Measurements from ENCODE around the gene VAX1. TPM values are rescaled to one million over a fixed set of nuclear protein-coding genes. Genes with fewer than 3 reads are reported as not detected.

VAX1 gene
- total and polyA plus RNA-seq, 9 of the 15 experiments (the other 6 are each of a cell fraction or from before 2014, with no cell fraction given), result not detected

DNA sequence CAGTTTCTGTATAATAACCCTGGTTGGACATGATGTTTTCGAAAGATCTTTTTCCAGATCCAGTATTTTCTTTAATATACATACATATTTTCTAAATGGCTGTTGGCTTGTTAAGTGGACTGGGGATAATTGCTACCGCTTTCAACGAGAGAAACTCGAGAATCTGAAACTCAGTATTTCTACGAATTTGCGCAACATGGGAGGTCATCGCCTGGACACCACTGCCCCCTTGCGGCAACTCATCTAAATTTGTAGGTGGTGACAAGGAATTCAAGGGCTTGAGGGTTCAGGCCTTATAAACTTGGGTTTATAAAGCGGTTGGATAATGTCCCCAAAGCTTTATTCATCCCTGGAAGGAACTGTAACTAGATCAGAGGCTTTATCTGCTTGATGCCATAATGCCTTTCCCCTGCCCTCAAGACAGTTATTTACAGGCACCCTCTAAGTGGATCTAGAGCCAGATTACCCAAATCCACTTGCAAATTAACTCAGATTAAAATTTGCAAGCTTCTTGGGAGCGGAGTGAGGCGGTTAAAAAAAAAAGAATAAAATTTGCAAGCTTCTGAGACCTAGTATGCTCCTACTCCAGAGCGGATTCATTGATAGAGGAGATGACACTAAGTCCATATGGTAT is 37.9 kb upstream of the VAX1 start (continued):
- TF ChIP-seq, protein P1, sequence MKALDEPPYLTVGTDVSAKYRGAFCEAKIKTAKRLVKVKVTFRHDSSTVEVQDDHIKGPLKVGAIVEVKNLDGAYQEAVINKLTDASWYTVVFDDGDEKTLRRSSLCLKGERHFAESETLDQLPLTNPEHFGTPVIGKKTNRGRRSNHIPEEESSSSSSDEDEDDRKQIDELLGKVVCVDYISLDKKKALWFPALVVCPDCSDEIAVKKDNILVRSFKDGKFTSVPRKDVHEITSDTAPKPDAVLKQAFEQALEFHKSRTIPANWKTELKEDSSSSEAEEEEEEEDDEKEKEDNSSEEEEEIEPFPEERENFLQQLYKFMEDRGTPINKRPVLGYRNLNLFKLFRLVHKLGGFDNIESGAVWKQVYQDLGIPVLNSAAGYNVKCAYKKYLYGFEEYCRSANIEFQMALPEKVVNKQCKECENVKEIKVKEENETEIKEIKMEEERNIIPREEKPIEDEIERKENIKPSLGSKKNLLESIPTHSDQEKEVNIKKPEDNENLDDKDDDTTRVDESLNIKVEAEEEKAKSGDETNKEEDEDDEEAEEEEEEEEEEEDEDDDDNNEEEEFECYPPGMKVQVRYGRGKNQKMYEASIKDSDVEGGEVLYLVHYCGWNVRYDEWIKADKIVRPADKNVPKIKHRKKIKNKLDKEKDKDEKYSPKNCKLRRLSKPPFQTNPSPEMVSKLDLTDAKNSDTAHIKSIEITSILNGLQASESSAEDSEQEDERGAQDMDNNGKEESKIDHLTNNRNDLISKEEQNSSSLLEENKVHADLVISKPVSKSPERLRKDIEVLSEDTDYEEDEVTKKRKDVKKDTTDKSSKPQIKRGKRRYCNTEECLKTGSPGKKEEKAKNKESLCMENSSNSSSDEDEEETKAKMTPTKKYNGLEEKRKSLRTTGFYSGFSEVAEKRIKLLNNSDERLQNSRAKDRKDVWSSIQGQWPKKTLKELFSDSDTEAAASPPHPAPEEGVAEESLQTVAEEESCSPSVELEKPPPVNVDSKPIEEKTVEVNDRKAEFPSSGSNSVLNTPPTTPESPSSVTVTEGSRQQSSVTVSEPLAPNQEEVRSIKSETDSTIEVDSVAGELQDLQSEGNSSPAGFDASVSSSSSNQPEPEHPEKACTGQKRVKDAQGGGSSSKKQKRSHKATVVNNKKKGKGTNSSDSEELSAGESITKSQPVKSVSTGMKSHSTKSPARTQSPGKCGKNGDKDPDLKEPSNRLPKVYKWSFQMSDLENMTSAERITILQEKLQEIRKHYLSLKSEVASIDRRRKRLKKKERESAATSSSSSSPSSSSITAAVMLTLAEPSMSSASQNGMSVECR (CRISPR knock-in tag; IDR thresholded peaks at IDR 0.05), result no peak
- TF ChIP-seq MLX (CRISPR knock-in tag; conservative IDR thresholded peaks at IDR 0.05) (no peak), OTX1 (CRISPR knock-in tag; IDR thresholded peaks at IDR 0.05) (no peak), ZNF77 (CRISPR knock-in tag; IDR thresholded peaks at IDR 0.05) (no peak), HDAC1 (IDR thresholded peaks at IDR 0.05) (no peak), RAD21 (CRISPR knock-in tag; conservative IDR thresholded peaks at IDR 0.05 in 1 of 2, IDR thresholded peaks at IDR 0.05 in 1 of 2) (peak; percentile 57 to 72), SOX6 (IDR thresholded peaks at IDR 0.05) (no peak), FOXM1 (IDR thresholded peaks at IDR 0.05; ENCODE audit: low read depth) (no peak), FOXM1 (CRISPR knock-in tag; IDR thresholded peaks at IDR 0.05; ENCODE audit: low read depth) (no peak), MECOM (CRISPR knock-in tag; IDR thresholded peaks at IDR 0.05) (no peak)
- TF ChIP-seq, protein P2, sequence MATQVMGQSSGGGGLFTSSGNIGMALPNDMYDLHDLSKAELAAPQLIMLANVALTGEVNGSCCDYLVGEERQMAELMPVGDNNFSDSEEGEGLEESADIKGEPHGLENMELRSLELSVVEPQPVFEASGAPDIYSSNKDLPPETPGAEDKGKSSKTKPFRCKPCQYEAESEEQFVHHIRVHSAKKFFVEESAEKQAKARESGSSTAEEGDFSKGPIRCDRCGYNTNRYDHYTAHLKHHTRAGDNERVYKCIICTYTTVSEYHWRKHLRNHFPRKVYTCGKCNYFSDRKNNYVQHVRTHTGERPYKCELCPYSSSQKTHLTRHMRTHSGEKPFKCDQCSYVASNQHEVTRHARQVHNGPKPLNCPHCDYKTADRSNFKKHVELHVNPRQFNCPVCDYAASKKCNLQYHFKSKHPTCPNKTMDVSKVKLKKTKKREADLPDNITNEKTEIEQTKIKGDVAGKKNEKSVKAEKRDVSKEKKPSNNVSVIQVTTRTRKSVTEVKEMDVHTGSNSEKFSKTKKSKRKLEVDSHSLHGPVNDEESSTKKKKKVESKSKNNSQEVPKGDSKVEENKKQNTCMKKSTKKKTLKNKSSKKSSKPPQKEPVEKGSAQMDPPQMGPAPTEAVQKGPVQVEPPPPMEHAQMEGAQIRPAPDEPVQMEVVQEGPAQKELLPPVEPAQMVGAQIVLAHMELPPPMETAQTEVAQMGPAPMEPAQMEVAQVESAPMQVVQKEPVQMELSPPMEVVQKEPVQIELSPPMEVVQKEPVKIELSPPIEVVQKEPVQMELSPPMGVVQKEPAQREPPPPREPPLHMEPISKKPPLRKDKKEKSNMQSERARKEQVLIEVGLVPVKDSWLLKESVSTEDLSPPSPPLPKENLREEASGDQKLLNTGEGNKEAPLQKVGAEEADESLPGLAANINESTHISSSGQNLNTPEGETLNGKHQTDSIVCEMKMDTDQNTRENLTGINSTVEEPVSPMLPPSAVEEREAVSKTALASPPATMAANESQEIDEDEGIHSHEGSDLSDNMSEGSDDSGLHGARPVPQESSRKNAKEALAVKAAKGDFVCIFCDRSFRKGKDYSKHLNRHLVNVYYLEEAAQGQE (IDR thresholded peaks at IDR 0.05; ENCODE audit: borderline replicate concordance), result peak; percentile 23; the same call in 1 of the 2 replicates
- TF ChIP-seq, protein P2 (CRISPR knock-in tag; IDR thresholded peaks at IDR 0.05; ENCODE audit: low read depth), result no peak
- TF ChIP-seq, protein P3, sequence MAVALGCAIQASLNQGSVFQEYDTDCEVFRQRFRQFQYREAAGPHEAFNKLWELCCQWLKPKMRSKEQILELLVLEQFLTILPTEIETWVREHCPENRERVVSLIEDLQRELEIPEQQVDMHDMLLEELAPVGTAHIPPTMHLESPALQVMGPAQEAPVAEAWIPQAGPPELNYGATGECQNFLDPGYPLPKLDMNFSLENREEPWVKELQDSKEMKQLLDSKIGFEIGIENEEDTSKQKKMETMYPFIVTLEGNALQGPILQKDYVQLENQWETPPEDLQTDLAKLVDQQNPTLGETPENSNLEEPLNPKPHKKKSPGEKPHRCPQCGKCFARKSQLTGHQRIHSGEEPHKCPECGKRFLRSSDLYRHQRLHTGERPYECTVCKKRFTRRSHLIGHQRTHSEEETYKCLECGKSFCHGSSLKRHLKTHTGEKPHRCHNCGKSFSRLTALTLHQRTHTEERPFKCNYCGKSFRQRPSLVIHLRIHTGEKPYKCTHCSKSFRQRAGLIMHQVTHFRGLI (CRISPR knock-in tag; IDR thresholded peaks at IDR 0.05), result no peak

All from K562 (cell line).